ENCODE results near the gene HDGF. TPM values are rescaled to one million over a fixed set of nuclear protein-coding genes. Genes with fewer than 3 reads are reported as not detected.

Gene HDGF
- total RNA-seq, 4 donors from 2014 or later: 124 to 239 (median 167) TPM

DNA sequence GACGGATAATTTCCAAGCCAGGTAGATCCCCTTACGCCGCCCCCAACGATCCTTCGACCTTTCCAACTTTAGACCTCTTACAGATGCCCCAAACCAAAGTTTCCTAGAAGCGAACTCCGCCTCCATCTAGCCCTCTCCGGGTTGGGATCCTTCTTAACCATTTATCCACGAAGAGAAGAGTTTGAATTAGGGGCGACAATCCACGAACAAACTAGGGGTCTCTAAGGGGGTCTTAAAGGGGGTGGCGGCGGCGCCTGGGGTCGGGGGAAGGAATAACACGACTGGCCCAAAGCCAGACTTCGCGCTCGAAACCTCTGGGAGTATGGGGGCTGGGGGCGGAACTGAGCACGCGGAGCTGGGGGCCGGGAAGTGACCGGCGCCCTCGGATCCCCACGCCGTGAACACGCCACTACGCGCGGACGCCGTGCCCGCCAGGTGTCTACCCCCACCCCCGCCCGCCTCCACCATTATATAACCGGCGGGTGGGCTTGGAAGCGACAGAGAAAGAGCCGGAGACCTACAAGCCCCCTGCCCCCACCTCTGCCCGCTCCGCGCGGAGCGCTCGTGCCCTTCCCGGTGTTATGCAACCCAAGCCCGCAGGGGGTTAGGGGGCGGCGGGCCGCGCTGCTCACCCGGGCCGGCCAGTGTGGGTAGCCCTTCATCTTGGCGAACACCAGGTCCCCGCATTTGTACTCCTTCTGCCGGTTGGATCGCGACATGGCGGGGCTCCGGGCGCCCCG is 594 bp downstream of the HDGF start:
- peaks cover 47 to 60% (median 59%) of the 10 kb centered on the region in 4 donors for H3K4me1 ChIP-seq
- peak overlapping the region; percentile 93 to 99 (median 98) for H3K27ac ChIP-seq (replicated peaks in 1 of 4)
- H3K9me3 ChIP-seq: no peaks in the 10 kb centered on the region
- H3K4me3 ChIP-seq: peak overlapping the region; percentile 87 to 100 (median 93)
- no peaks in the 10 kb centered on the region for H3K27me3 ChIP-seq
- 0% methylated on average over 31 of the region's 64 CpGs for WGBS
- intact Hi-C loops (cut with DNase I): no loop called here
- no peak for TF ChIP-seq POLR2A (IDR thresholded peaks at IDR 0.05; ENCODE audit: low read depth)
- TF ChIP-seq, protein P1, sequence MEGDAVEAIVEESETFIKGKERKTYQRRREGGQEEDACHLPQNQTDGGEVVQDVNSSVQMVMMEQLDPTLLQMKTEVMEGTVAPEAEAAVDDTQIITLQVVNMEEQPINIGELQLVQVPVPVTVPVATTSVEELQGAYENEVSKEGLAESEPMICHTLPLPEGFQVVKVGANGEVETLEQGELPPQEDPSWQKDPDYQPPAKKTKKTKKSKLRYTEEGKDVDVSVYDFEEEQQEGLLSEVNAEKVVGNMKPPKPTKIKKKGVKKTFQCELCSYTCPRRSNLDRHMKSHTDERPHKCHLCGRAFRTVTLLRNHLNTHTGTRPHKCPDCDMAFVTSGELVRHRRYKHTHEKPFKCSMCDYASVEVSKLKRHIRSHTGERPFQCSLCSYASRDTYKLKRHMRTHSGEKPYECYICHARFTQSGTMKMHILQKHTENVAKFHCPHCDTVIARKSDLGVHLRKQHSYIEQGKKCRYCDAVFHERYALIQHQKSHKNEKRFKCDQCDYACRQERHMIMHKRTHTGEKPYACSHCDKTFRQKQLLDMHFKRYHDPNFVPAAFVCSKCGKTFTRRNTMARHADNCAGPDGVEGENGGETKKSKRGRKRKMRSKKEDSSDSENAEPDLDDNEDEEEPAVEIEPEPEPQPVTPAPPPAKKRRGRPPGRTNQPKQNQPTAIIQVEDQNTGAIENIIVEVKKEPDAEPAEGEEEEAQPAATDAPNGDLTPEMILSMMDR (IDR thresholded peaks at IDR 0.05): peak in 2 of 3 experiments; percentile 9 to 30
- no peak for TF ChIP-seq EP300 (IDR thresholded peaks at IDR 0.05)
- H3K36me3 ChIP-seq: no peaks in the 10 kb centered on the region
- peak; percentile 93 for DNase-seq (ENCODE audit: extremely low spot score)

DNA sequence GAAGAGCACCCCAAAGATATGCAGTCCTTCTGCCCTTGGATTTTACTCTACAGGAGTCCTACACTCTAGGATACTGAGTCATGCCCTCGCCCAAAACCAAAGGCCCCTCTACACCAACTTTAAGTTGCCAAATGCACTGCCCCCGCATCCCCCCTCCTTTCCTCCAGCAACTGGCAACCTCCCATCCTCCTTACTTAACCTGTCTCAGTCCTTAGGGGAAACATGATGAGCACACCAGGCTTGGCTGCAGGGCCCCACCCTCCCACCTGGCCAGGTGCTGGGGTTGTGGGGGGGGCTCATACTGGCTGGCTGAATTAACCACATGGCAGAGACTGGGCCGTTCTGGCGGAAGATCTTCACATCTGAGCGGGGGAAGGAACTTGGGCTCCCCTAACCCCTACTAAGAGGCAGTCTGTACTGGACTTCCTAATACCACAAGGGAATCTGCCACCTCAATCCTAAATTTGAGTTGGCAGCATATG is 1.2 kb downstream of the HDGF start:
- peaks cover 0 to under 1% (median 0%) of the 10 kb centered on the region in 4 donors for H3K36me3 ChIP-seq
- no peak for DNase-seq (ENCODE audit: extremely low spot score)
- intact Hi-C loops (cut with DNase I): no loop called here
- H3K9me3 ChIP-seq: no peaks in the 10 kb centered on the region
- H3K27me3 ChIP-seq: no peaks in the 10 kb centered on the region
- peak overlapping the region; percentile 93 to 99 (median 98) for H3K27ac ChIP-seq (replicated peaks in 1 of 4)
- H3K4me1 ChIP-seq: peaks cover 50 to 66% (median 65%) of the 10 kb centered on the region in 4 donors
- peak overlapping the region; percentile 87 to 100 (median 93) for H3K4me3 ChIP-seq
- WGBS: 11% methylated on average over 3 of the region's 5 CpGs
- TF ChIP-seq, protein P1 (IDR thresholded peaks at IDR 0.05): no peak
- no peak for TF ChIP-seq EP300 (IDR thresholded peaks at IDR 0.05)
- no peak for TF ChIP-seq POLR2A (IDR thresholded peaks at IDR 0.05; ENCODE audit: low read depth)
- TF ChIP-seq POLR2AphosphoS5 (IDR thresholded peaks at IDR 0.05): no peak

DNA sequence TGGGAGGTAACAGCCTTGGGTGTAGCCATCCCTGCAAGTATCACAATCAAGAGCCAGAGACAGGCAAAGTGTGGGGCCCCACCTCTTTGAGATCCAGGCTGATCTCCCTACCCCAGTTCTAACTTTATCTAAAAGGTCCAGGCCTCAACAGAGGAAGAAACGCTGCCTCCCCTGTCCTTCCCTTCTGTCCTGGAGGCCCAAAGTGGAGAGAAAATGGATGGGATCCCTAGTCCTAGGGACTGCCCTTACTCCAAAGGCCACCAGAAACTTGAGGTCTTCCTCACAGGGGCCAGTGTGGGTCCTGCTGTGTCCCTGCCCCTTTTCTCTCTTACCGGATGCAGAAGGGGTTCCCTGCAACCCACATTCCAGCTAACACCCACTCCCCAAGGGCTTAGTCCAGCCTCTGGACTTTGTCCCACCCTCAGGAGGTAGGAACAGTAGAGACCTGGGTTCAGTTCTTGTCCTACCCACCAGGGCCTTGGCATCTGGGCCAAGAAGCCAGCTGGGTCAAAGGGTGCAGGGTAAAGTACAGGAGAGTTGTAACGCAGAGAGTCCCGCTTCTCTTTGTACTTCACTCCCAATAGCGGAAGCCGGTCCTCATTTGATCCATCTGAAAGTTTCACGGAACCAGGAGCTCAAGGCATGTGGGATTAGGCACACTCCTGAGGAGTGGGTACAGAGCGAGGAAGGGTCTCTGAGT is 1.9 kb downstream of the HDGF start:
- no peaks in the 10 kb centered on the region for H3K27me3 ChIP-seq
- peaks cover 0 to 7% (median 5%) of the 10 kb centered on the region in 4 donors for H3K36me3 ChIP-seq
- no peak for TF ChIP-seq EP300 (IDR thresholded peaks at IDR 0.05)
- TF ChIP-seq, protein P1 (IDR thresholded peaks at IDR 0.05): no peak
- no peak for TF ChIP-seq POLR2AphosphoS5 (IDR thresholded peaks at IDR 0.05)
- TF ChIP-seq POLR2A (IDR thresholded peaks at IDR 0.05; ENCODE audit: low read depth): no peak
- peak overlapping the region; percentile 93 to 99 (median 98) for H3K27ac ChIP-seq (replicated peaks in 1 of 4)
- H3K4me1 ChIP-seq: peaks cover 56 to 72% (median 72%) of the 10 kb centered on the region in 4 donors
- intact Hi-C loops (cut with DNase I): no loop called here
- 27% methylated on average over 8 of the region's 8 CpGs for WGBS
- no peaks in the 10 kb centered on the region for H3K9me3 ChIP-seq
- DNase-seq (ENCODE audit: extremely low spot score): no peak
- H3K4me3 ChIP-seq: peak overlapping the region; percentile 87 to 100 (median 93)

DNA sequence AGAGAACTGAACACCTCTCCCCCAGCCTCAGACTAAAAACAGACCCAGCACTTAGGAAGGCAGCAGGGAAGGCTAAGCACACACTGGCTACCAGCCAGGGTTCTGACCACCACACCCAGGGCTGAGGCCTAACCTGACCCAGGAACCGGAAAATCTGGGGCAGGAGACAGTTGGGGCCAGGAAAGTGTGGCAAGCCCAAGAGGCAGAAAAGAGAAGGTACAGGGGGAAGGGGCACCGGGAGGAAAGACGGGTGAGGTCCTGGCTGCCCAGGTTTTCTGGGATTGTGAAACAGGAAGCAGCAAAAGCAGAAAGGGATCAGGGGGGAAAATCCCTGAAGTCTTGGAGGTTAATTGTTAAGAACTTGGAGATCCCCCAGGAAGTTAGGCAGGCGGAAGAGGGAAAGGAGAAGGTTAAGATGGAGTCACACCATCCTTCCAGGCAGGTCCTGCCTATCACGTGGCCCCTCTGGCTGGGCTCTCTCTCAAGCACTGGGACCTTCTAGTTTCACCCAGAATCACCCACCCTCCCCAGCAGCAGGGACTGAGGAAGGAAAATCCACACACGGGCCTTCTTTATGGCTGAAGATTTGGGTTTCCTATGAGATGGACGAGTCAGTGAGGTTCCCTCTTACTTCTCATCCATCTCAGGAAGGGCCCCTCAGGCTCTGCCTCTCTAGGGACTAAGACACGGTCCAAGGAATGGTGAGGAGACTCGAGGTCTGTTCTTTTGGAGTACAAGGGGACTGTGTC is 2.6 kb downstream of the HDGF start:
- peaks cover 56 to 76% (median 74%) of the 10 kb centered on the region in 4 donors for H3K4me1 ChIP-seq
- 6% methylated on average over 9 of the region's 9 CpGs for WGBS

More for the DNA sequence above, 2.6 kb downstream of the HDGF start:
- Histone ChIP-seq H3K4me3 (peak overlapping the region; percentile 87 to 100 (median 93)), H3K36me3 (peaks cover 3 to 14% (median 13%) of the 10 kb centered on the region in 4 donors), H3K27ac (replicated peaks in 1 of 4) (peak overlapping the region; percentile 93 to 99 (median 98)), H3K9me3 (no peaks in the 10 kb centered on the region), H3K27me3 (no peaks in the 10 kb centered on the region)
- TF ChIP-seq, protein P1 (IDR thresholded peaks at IDR 0.05): no peak
- no peak for TF ChIP-seq POLR2A (IDR thresholded peaks at IDR 0.05; ENCODE audit: low read depth)
- no peak for TF ChIP-seq EP300 (IDR thresholded peaks at IDR 0.05)
- TF ChIP-seq POLR2AphosphoS5 (IDR thresholded peaks at IDR 0.05): peak; percentile 42 to 67
- intact Hi-C loops (cut with DNase I): no loop called here
- no peak for DNase-seq (ENCODE audit: extremely low spot score)
